GM12873 (cell line): ENCODE measurements around the gene NTPCR.

Experiments used
- CTCF ChIP-seq: IDR thresholded peaks from 2 replicates; pipeline ENCODE4 v1.5.1; 2012; ENCODE audit warnings: low read depth, mild to moderate bottlenecking, moderate library complexity, low read length, control low read depth; ENCODE audit not compliant: insufficient read depth; ENCODE audit errors: missing control alignments

The NTPCR gene

GRCh38 chr1:232954594-232955365, 4.4 kb downstream of the NTPCR start:
- no peak for TF ChIP-seq CTCF

- no peak for TF ChIP-seq CTCF
These were observed 5.7 kb downstream of the NTPCR start for GRCh38 chr1:232956081-232956480.

GRCh38 chr1:232958067-232958466, 7.7 kb downstream of the NTPCR start:
- no peak for TF ChIP-seq CTCF

- no peak for TF ChIP-seq CTCF
These were observed 12.6 kb downstream of the NTPCR start for GRCh38 chr1:232962761-232963745.

- no peak for TF ChIP-seq CTCF
These were observed 14.2 kb downstream of the NTPCR start for GRCh38 chr1:232964601-232965000.

- no peak for TF ChIP-seq CTCF
These were observed 14.9 kb downstream of the NTPCR start for GRCh38 chr1:232965124-232965911.

GRCh38 chr1:232965912-232966217, 15.5 kb downstream of the NTPCR start:
- TF ChIP-seq CTCF = no peak
